ENCODE results near the gene RIT2. TPM values are rescaled to one million over a fixed set of nuclear protein-coding genes. Genes with fewer than 3 reads are reported as not detected.

Gene RIT2
- total RNA-seq, 4 donors from 2014 or later: not detected

DNA sequence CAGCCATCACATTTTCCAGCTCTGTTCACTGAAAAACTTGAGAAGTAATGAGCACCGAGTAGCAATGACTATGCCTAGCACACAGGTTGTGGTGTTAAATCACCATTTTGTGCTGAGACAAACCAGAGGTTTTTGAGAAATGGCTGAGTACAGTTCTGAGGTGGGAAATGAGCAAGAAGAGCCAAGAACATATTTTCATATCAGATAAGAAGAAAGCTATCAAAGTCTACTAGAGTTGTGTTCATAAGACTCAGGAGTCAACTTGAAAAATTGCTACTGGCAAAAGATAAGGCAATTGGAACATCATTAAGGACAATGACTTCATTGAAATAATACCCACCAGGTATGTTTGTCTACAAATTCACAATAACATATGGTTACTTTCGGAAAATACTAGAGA is 108.1 kb downstream of the RIT2 start:
- TF ChIP-seq CTCF (IDR thresholded peaks at IDR 0.05) (no peak), POLR2A (IDR thresholded peaks at IDR 0.05) (no peak)
- no peak for DNase-seq (ENCODE audit: low spot score in 2 of 2)
- no peak overlapping the region for H3K4me3 ChIP-seq (ENCODE audit: low read depth, poor library complexity, severe bottlenecking)
- 52 to 61% methylated on average over 2 of the region's 2 CpGs for whole genome bisulfite sequencing, 2 donors
- intact Hi-C loops (cut with DNase I; ENCODE audit: low total_unique reads): no loop called here

DNA sequence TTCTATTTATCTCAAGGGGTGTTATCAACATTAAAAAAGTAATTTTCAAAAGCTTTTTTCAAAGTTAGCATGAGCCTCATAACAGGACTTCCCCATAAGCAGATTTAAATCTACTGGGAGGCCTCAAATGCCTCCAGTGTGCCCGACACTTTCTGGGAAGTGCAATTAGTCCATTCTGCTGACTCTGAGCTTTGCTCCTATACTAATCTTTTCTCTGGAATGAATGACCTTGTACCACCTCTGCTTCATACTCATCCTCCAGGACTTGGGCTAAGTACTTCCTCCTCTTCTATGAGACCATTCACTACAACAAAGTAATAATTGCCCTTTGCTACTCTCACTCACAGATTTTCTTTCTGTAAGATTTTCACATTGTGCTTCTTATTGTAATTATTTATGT is 111.1 kb downstream of the RIT2 start:
- TF ChIP-seq CTCF (IDR thresholded peaks at IDR 0.05): no peak
- TF ChIP-seq POLR2A (IDR thresholded peaks at IDR 0.05): no peak
- WGBS, 2 donors: 73 to 86% methylated on average over 1 of the region's 1 CpG
- H3K4me3 ChIP-seq (ENCODE audit: low read depth, poor library complexity, severe bottlenecking): no peak overlapping the region
- DNase-seq (ENCODE audit: low spot score in 2 of 2): no peak
- intact Hi-C loops (cut with DNase I; ENCODE audit: low total_unique reads): no loop called here

GRCh38 chr18:43001821-43002220 is 113.7 kb downstream of the RIT2 start:
- TF ChIP-seq POLR2A (IDR thresholded peaks at IDR 0.05) (no peak), CTCF (IDR thresholded peaks at IDR 0.05) (no peak)
- no peak overlapping the region for H3K4me3 ChIP-seq (ENCODE audit: low read depth, poor library complexity, severe bottlenecking)
- intact Hi-C loops (cut with DNase I; ENCODE audit: low total_unique reads): no loop called here
- 91 to 93% methylated on average over 2 of the region's 2 CpGs for WGBS, 2 donors
- DNase-seq (ENCODE audit: low spot score in 2 of 2): no peak

DNA sequence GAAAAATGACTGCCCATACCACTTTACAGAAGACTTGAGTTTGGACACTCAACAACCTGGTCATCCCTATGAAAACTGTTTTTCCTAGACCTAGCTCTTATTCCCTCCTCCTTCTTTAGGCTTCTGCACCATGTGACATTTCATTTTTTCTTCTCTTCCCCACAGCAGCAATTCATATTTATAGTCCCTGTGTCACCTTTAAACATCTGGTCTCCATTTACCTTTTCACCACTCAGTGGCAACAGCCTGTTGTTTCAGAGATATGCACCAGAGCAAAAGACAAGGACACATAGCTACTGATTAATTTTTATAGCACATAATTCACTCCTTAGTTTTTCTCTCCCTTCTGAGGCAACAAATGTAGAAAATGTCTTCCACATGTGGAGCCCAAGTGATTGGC is 118.7 kb downstream of the RIT2 start:
- no peak overlapping the region for H3K4me3 ChIP-seq (ENCODE audit: low read depth, poor library complexity, severe bottlenecking)
- intact Hi-C loops (cut with DNase I; ENCODE audit: low total_unique reads): no loop called here
- DNase-seq (ENCODE audit: low spot score in 2 of 2): no peak
- TF ChIP-seq CTCF (IDR thresholded peaks at IDR 0.05) (no peak), POLR2A (IDR thresholded peaks at IDR 0.05) (no peak)

- 94 to 100% methylated on average over 1 of the region's 1 CpG for WGBS, 2 donors
- H3K4me3 ChIP-seq (ENCODE audit: low read depth, poor library complexity, severe bottlenecking): no peak overlapping the region
- TF ChIP-seq CTCF (IDR thresholded peaks at IDR 0.05) (no peak), POLR2A (IDR thresholded peaks at IDR 0.05) (no peak)
- DNase-seq (ENCODE audit: low spot score in 2 of 2): no peak
- intact Hi-C loops (cut with DNase I; ENCODE audit: low total_unique reads): no loop called here
These were observed 135.1 kb downstream of the RIT2 start for GRCh38 chr18:42980426-42980825.

GRCh38 chr18:42977982-42978637 is 137.4 kb downstream of the RIT2 start:
- no peak for DNase-seq (ENCODE audit: low spot score in 2 of 2)
- intact Hi-C loops (cut with DNase I; ENCODE audit: low total_unique reads): no loop called here
- TF ChIP-seq POLR2A (IDR thresholded peaks at IDR 0.05) (no peak), CTCF (IDR thresholded peaks at IDR 0.05) (no peak)
- H3K4me3 ChIP-seq (ENCODE audit: low read depth, poor library complexity, severe bottlenecking): no peak overlapping the region
- WGBS, 2 donors: 57 to 58% methylated on average over 4 of the region's 4 CpGs
